ENCODE measurements around the gene ZNF45.
"Not testable (repeated sequence)": the region's sequence is repeated elsewhere in the genome, so short reads cannot be mapped to it uniquely, and the experiment has no call there.

The ZNF45 gene

DNA sequence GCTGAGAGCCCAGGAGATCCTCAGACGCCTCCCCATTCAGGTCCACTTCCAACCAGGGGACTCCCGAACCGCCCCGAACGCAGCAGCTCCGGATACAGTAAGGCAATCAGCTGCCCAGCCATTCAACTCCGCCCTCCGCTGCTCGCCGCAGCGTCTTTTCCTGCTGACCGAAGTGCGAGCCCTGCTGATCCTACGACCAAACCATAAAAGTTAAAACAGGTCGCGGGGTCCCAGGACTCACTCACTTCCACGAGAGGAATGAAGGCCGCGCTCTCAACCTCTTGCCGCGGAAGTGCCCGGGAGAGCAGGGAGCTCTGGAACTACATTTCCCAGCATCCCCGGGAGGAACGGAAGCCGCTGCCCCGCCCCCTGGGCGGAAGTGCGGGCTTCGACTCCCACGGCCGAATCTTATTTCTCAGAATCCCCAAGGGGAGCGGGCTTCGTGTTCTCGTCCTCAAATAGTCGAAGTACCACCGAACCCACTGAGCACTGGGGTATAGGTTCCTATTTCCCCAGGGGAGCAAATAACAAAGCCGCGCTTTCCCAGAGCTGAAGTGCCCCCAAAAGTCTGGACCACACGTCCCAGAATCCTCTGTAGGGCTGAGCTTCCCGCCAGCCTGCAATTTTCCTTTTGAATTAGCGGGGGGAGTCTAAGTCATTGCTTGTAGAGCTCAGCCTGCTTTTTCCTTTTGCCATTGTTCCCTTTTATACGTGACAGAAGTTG is at the start of gene ZNF45:
Gene ZNF45 (minus strand): TSS at position 298 of the 724 bp plus-strand sequence. CDS start 13,097 bp downstream, outside the sequence.
- DNase-seq (ENCODE audit: low read depth): peak; percentile 84

DNA sequence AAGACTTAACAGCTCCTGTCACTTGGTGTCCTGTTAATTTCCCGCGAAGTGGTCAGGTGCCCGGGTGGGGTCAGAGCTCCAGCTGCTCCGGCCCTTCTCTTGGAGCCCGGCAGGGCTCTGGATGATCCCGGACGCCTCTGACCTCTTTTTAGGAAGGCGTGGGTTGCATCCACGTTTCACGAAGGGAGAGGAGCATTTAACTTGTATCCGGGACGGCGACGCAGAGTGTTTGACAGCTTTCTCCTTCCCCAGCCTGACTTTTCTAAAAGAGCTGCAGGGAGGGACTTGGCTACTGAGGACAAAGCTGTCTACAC is 49.6 kb upstream of the ZNF45 start:
- DNase-seq (ENCODE audit: low read depth): no peak

DNA sequence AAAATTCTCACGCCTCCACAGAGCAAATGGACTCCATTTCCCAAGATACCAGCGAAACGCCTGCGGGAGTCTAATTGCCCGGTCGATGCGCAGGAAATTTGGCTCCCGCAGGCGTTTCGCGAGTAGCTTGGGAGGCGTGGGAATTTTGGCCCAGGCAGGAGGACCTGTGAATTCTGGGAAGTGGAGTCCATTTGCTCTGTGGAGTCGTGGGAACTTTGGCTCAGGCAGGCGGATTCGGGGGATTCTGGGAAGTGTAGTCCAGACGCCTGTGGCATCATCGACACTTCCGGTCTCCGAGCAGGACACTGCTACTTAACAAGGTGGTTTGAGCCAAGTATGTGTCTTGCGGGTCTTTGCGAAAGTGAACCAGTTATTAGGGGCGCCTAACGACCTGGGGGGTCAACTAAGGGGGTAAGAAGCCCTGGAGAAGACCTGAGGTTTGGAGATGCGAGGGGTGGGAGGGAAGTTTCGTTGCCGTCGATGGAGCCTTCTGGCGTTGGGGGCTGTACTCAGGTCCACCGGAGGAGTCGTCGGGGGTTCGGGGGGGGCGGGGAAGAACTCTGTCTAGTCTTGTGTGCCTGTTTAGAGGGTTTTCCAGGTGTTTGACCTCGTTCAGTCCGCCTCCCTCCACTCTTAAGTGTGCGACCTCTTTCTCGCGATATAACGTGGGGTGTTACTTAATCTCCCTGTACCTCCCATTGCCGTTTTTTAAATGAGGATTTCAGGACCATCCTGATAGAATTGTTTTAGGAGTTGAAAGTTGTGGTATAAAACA is 49.0 kb upstream of the ZNF45 start, which contains the start of gene ZNF155:
Gene ZNF155 (plus strand): TSS at position 277 of the 775 bp plus-strand sequence. CDS start 4,356 bp downstream, outside the sequence.
- peak; percentile 48 for DNase-seq (ENCODE audit: low read depth)

DNA sequence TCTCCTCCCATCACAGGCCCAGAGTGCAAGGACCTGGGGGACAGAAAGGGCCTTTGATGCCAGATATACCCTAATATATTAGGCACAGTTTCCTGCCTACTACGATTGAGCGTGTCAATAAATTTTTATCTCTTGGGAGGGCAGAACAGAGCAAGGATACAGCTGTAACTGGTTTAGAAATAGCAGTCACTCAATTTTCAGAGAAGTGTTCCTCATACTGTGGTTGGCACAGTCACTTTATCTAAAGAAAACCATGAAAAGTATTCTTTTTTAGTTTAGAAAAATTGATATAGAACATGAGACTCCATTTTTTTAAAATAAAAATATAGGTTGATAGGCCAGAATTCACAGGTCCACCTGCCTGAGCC is 48.4 kb upstream of the ZNF45 start:
- DNase-seq (ENCODE audit: low read depth): no peak

DNA sequence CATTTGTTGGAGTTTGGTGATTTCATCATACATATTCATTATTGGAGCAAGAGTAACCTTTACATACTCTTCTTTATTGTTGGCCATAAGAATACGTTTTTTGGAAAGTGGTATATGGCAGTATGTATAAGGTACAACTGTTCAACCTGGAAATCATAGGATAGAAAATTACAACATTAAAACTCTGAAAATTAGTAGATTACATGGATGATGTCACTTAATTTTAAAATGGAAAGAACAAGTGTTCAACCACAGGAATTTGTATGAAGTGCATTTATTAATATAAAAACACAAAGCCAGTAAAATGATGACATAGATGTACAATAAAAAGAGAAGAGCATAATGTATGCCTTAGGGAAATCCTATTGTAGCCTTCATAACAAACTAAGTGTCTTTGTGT is 41.6 kb upstream of the ZNF45 start:
- DNase-seq (ENCODE audit: low read depth): no peak

DNA sequence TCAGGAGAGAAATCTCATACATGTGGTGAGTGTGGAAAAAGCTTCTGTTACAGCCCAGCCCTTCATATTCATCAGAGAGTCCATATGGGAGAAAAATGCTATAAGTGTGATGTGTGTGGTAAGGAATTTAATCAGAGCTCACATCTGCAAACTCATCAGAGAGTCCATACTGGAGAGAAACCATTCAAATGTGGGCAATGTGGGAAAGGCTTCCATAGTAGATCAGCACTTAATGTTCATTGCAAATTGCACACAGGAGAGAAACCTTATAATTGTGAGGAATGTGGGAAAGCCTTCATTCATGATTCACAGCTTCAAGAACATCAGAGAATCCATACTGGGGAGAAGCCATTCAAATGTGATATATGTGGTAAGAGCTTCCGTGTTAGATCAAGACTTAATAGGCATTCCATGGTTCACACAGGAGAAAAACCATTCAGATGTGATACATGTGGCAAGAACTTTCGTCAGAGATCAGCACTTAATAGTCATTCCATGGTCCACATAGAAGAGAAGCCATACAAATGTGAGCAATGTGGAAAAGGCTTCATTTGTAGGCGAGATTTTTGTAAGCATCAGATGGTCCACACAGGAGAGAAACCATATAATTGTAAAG is 31.1 kb upstream of the ZNF45 start:
- DNase-seq (ENCODE audit: low read depth): no peak

DNA sequence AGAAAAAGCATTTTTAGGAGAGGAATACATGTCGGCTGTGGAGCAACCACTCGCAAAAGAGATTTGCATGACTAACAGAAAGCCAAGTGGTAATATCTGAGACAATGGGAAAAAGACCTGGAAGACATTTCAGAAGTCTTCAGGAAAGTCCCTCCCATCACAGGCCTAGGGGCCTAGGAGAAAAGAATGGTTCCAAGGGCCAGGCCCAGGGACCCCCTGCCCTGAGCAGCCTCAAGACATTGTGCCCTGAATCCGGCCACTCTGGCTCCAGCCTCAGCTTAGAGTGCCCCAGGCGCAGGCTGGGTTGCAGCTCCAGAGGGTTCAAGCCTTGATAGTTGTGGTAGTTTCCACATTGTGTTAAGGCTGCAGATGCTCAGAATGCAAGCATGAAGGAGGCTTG is 25.3 kb upstream of the ZNF45 start:
- DNase-seq (ENCODE audit: low read depth): no peak

DNA sequence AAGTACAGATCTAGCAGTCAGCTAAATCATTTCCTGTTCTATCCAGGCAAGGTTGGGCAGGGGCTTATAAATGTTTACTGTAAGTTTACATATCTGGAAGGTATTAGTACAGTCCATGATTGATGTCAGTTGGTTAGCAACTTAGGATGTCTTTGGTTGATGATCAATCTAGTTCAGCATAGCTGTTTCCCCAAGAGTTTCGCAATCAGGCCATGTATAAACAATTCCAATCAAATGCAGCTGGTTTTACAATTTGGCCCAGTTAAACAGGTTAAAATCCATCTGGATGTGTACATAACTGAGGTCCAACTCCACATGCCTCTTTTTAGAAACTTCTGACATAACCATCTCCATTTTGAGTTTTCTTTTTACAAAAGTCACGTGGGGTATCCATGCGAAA is 22.8 kb upstream of the ZNF45 start:
- DNase-seq (ENCODE audit: low read depth): no peak

DNA sequence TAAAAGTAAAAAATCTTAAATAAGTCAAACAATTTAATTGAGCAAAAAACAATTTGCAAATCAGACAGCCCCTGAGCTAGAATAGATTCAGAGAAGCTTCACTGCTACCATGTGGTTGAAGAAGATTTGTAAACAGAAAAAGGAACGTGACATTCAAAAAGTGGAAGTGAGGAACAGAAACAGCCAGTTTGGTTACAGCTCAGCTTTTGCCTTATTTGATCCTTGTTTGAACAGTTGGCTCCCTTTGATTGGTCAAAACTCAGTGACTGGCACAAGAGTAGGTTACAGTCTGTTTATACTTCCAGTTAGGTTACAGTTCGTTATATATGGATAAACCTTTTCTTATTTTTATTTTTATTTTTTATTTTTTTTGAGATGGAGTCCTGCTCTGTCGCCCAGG is 21.7 kb upstream of the ZNF45 start:
- DNase-seq (ENCODE audit: low read depth): no peak

DNA sequence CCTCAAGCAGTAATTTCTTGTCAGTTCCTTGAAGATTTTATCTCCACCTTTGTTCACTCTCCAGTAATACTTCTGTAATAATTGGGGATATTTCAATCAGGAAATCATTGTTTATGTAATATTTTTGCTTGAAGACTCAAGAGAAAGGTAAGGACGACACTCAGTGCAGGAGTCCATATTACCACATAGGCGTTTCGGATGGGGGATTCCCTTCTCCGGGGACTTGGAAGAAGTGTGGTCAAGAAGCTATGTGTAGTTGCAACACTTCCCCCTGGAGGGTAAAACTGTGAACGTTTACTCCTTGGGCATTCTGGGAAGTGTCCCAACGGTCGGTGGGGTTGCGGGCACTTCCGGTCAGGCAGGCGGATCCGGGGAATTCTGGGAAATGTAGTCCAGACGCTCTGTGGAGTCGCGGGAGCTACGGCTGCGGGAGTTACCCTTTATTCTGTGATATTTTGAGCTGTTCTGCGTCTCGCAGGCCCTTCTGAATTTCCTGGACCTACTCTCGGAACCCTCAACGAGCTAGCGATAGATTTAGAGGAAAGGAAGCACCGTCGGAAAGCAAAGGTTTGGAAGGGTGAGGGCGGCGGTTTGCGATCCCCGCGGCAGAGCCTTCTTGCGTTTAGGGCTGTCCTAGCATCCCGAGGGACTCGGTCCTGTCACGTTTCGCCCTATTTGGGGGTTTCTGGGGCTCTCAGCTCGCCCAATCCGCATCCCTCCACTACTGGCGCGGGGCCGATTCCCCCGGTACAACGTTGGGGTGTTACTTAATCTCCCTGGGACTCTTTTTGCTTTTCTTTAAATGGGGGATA is 16.0 kb upstream of the ZNF45 start, which contains the start of gene ZNF221:
Gene ZNF221 (plus strand): TSS at position 395 of the 812 bp plus-strand sequence. CDS start 11,499 bp downstream, outside the sequence.
- DNase-seq (ENCODE audit: low read depth): peak; percentile 35

DNA sequence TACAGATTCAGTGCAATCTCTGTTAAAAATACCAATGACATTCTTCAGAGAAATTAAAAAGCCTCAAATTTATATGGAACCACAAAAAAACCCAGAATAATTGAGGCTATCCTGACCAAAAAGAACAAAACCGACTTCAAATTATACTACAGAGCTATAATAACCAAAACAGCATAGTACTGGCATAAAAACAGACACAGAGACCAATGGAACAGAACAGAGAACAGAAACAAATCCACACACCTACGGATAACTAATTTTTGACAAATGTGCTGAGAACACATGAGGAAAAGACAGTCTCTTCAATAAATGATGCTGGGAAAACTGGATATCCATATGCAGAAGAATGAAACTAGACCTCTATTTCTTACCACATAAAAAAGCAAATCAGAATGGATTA is 14.7 kb upstream of the ZNF45 start:
- DNase-seq (ENCODE audit: low read depth): not testable (repeated sequence)

DNA sequence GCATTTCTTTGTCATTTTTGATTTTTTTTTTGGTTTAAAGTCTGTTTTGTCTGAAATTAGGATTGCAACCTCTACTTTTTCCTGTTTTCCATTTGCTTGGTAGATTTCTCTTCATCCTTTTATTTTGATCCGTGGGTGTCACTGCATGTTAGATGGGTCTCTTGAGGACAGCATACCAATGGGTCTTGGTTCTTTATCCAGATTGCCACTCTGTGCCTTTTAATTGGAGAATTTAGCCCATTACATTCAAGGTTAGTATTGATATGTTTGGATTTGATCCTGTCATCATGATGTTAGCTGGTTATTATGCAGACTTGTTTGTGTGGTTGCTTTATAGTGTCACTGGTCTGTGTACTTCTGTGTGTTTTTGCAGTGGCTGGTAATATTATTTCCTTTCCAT is 12.3 kb upstream of the ZNF45 start:
- not testable (repeated sequence) for DNase-seq (ENCODE audit: low read depth)

DNA sequence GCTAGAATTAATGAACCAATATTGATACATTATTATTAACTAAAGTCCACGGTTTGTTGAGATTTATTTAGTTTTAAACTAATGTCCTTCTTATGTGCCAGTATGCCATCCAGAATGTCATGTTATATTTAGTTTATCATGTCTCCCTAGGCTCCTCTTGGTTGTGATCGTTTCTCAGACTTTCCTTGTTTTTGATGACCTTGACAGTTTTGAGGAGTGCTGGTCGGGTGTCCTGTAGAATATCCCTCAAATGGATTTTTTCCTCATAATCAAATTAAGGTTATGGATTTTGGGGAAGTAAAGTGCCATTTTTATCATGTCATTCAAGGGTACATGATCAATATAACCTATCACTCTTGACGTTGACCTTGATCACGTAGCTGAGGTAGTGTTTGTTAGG is 6.1 kb upstream of the ZNF45 start:
- DNase-seq (ENCODE audit: low read depth): no peak

DNA sequence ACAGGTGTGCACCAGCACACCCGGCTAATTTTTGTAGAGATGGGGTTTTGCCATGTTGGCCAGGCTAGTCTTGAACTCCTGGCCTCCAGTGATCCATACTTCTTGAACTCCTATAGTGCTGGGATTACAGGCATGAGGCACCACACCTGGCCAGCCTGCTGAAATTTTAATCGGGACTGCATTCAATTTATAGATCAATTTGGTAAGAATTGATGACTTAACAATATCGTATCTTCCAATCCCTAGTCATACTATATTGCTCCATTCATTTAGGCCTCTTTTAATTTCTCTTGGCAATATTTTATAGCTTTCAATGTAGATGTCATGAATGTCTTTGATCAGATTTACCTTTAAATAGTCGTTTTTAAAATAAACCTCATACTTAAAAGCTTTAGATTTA is 5.6 kb upstream of the ZNF45 start:
- no peak for DNase-seq (ENCODE audit: low read depth)

DNA sequence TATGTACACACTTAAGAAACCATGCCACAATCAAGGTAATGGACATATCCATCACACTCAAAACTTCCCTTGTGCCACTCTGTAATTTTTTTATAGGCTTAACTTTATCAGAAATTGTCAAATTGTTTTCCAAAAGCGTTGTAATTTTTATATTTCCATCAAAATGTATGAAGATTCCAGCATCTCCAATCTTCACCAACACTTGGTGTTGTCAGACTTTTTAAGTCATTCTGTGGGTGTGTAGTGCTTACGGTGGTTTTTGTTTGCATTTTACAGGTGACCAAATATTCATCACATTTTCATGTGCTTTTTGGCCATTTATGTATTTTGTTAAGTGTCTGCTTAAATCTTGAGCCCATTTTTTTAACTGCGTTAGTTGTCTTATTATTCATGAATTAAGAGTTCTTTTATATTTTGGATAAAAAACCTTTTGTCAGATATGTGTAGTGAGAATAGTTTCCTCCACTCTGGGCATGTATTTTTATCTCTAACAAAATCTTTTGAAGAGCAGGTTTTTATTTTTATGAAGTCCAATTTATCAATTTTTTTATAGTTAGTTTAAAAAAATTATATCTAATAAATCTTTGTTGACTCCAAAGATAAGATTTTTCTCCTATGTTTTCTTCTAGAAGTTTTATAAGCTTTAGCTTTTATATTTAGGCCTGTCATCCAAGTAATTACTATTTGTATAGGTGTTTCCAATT is 4.6 kb upstream of the ZNF45 start:
- no peak for DNase-seq (ENCODE audit: low read depth)

DNA sequence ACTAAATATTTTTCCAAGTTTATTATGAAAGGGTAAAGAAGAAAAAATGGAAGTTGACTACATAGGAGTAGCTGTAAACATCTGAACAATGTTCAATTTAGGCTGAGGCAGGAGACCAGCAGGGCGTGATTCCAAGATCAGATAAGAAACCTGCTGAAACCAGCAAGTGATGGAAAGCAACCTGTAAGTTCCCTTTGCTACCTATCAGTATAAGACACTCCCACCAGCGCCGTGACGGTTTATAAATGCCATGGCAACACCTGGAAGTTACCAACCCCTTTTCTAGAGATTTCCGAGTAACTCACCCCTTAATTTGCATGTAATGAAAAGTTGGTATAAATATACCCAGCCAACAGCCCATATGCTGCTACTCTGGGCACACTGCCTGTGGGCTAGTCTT is 1.1 kb upstream of the ZNF45 start:
- no peak for DNase-seq (ENCODE audit: low read depth)

DNA sequence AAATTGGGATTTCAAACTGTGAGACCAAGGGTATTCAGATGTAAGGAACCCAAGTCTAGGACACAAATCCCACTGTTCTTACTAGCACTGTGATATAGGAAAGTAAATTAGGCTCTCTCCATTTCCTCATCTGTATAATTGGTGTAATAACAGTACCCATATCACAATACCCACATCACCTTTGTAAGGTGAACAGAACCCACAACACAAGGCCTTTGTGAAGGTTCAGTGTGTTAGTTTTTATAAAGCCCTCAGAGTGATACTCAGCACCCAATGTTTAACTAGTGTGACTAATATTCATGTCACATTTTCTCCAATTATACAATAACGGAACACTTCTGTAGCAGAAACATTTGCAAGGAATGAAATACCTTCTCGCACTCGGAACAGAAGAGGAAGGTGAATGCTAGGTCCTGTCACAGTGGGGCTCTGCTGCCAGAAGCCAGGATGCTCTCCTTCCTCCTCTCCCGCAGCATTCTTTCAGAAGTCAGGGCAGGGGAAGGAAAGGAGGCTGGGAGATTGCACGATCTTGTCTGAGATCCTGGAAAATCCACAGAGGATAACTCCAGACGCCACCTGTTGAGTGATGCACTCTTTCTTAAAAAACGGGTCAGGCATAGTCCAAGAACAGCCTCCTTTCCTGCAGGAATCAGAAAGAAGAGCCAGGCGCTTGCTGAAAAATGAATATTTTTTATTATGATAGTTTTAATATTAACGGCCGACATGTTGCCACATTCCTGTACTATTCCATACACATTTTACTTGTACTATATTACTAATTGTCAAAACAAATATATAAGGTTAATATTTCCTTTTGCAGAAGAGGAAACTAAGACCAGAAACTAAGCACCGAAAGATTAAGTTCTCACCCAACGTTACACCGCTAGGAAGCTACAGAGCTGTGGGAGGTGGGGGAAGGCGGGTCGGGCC is 762 bp downstream of the ZNF45 start:
- no peak for DNase-seq (ENCODE audit: low read depth)

DNA sequence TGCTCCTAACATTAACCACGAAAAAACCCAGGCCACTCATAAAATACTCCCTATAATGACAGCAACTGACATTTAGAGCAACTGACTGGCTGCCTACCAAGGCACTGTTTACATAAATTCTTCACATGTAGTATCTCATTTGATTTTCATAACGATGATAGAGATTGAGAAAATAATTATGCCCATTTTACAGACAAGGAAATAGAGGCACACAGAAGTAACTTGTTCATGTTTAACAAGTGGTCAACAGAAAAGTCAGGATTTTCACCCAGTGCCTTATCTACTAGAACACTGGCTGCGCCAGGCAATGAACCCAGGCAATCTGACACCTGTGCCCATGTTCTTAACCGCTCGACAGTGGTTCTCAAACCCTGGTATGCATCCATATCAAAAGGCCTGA is 6.3 kb downstream of the ZNF45 start:
- no peak for DNase-seq (ENCODE audit: low read depth)

DNA sequence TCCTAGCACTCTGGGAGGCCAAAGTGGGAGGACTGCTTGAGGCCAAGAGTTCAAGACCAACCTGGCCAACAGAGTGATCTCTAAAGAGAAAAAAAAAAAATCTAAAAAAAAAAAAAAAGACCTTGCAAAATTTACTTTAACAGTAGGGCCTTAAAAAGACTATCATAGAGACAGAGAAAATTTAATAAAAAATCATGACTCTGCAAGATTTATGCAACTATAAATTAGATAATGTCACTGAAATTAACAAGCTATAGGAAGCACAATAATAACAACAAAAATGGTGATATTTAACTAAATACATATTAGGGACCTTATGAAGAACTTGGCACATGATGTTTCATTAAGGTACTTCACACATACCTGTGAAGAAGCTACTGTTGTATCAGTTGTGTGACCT is 11.2 kb downstream of the ZNF45 start:
- DNase-seq (ENCODE audit: low read depth): no peak

DNA sequence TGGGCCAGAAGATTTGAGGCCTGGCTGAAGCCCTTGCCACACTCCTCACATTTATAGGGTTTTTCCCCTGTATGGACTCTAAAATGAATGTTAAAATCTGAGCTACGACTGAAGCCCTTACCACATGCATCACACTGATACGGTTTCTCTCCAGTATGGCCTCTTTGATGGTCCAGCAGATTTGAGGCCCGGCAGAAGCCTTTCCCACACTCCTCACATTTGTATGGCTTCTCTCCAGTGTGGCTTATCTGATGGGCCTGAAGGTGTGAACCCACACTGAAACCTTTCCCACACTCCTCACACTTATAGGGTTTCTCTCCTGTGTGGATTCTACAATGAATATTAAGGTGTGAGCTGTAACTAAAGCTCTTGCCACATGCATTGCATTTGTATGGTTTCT is 21.0 kb downstream of the ZNF45 start:
- DNase-seq (ENCODE audit: low read depth): no peak

DNA sequence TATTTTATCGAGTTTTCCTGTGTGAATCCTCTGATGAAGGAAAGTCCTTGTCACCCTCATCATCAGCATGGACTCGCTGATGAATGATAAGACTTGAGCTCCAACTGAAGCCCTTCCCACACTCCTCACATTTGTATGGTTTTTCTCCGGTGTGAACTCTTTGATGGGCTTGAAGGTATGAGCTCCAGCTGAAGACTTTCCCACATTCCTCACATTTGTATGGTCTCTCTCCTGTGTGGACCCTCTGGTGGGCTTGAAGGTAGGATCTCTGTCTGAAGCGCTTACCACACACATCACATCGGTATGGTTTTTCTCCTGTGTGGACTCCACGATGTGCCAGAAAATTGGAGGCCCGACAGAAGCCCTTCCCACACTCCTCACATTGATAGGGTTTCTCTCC is 21.7 kb downstream of the ZNF45 start:
- DNase-seq (ENCODE audit: low read depth): no peak

Data from stimulated activated CD4-positive, alpha-beta T cell treated with anti-CD3 and anti-CD28 coated beads, Interleukin-2, amount 100 ng/mL, for 4 hours (primary cell).